Measurements from ENCODE around the gene VN1R4.
"Not testable (repeated sequence)": the region's sequence is repeated elsewhere in the genome, so short reads cannot be mapped to it uniquely, and the experiment has no call there.

VN1R4 gene, protein sequence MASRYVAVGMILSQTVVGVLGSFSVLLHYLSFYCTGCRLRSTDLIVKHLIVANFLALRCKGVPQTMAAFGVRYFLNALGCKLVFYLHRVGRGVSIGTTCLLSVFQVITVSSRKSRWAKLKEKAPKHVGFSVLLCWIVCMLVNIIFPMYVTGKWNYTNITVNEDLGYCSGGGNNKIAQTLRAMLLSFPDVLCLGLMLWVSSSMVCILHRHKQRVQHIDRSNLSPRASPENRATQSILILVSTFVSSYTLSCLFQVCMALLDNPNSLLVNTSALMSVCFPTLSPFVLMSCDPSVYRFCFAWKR

DNA sequence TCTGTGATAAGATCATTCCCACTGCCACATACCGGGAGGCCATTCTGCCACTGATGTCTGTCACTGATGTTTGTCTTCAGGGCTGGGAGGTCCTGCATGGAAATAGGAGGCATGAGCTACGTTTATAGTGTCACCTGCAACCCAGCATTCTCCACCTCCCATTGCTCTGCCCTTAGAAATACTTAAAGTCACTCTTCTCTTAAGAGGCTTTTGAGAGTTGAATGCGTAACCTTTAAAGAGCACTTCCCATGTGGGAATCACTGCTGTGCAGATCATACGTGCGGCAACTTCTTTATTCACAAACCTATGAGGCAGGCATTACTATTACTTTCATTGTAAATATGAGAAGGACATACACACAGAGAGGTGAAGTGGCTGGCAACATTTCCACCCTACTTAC is at the start of gene VN1R4:
VN1R4 (minus strand) TSS at position 101 of the 400 bp plus-strand sequence; CDS start at position 43, 58 bp downstream.
- H3K4me3 ChIP-seq (ENCODE audit: low read length), result not testable (repeated sequence)

DNA sequence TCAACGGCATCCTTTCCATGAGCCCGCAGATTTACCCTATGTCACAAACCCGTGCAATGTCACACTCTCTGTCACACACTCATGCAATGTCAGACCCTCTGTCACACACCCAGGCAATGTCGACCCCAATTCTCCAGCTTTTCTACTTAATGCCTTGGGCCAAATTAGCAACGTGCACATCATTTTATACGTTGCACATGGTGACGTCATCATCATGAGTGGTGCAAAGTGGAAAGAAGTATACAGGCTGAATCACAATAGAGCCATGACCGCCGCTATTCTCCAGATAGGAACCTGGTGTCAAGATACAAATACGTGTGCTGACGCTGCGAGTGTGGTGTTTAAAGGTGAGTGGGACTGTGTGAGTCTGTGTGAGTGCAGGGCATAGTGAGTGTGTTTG is 44.4 kb upstream of the VN1R4 start:
- no peak for TF ChIP-seq ZNF274 (IDR thresholded peaks at IDR 0.05; ENCODE audit: low read depth, low read length)
- H3K4me3 ChIP-seq (ENCODE audit: low read length), result no peak overlapping the region

DNA sequence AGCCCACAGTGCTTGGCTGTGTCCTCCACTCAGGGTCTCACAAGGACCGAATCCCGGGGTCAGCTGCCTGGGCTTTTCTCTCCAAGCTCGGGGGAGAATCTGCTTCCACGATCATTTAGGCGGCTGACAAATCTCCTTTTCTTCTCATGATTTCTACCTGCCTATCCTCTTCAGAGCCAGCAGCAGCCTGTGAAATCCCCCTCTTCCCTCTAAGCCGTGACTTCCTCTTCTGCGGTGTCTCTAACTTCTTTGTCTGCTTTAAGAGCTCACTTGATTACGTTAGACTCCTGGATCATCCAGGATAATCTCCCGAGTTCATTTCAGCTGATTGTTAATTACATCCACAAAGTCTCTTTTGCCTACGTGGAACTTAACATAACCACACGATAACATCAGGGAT is 43.5 kb upstream of the VN1R4 start:
- H3K4me3 ChIP-seq (ENCODE audit: low read length), result no peak overlapping the region
- no peak for TF ChIP-seq ZNF274 (IDR thresholded peaks at IDR 0.05; ENCODE audit: low read depth, low read length)

DNA sequence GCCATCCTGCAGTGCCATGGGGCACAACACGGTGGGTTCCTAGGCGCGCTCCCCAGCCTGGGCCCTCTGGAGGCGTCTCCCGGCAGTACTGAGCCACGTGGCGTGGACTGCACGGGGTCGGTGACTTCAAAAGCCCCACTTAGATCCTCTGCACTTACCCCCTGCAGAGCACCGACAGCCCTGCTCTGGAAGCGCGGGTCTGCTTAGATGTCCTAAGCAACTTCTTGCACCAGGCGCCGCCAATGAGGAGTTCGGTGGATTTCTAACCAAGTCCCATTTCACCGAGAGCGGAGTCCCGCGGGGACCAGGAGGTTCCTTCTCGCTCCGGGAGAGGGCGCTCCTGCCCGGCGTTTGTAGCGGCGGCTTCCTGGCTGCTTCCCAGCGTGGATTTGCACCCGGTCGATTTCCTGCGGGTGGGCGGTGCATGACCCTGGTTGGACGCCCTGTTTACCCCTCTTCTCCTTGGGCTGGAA is 40.9 kb upstream of the VN1R4 start:
- TF ChIP-seq ZNF274 (IDR thresholded peaks at IDR 0.05; ENCODE audit: low read depth, low read length), result no peak
- H3K4me3 ChIP-seq (ENCODE audit: low read length), result no peak overlapping the region

DNA sequence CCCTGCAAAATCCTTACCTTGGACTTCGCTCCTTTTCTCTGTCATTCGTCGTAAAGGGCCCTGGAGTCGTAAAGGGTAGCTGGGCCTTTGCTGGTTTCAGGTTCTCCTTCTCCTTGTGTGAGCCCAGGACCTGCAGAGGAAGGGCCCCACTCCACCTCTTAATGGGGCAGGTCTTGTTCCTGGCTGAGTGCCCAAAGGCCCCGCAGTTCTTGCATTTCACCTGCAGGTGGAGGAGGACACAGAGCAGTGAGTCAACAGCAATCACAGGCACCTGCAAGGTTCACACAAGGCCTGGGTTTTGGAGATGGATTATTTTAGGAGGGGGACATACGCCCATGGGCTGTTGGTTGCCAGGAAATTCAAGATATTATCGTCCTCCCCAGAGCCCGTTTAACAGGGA is 33.8 kb upstream of the VN1R4 start:
- not testable (repeated sequence) for H3K4me3 ChIP-seq (ENCODE audit: low read length)

DNA sequence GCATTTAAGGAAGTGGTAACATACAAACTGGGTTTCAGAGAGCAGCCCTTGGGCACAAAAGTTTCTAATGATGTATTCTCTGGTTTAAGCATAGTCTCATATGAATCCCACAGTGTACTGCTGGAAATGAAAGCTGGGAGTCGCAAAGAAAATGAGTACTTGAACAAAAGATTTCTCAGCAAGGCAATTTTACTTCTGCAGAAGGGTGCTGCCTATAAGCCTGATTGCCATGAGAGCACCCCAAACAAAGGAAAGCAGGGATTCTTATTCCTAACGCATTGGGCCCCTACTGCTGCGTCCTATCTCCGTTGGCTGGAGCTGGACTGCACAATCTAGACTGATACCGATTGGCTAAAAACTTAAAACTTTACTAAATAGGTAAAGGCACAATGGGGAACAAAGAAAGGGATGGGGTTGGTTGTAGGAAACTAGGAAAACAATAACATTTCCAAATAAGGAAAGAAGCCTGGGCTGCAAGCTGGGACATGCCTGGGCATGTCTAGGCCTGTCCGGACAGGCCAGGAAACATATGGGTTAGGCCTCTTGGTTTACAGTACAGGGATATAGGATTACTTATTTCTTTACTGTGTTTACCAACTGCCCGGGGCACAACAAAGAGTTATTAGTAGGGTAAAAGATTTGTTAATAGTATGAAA is 27.4 kb upstream of the VN1R4 start:
- H3K4me3 ChIP-seq (ENCODE audit: low read length), result no peak overlapping the region
- no peak for TF ChIP-seq ZNF274 (IDR thresholded peaks at IDR 0.05; ENCODE audit: low read depth, low read length)

DNA sequence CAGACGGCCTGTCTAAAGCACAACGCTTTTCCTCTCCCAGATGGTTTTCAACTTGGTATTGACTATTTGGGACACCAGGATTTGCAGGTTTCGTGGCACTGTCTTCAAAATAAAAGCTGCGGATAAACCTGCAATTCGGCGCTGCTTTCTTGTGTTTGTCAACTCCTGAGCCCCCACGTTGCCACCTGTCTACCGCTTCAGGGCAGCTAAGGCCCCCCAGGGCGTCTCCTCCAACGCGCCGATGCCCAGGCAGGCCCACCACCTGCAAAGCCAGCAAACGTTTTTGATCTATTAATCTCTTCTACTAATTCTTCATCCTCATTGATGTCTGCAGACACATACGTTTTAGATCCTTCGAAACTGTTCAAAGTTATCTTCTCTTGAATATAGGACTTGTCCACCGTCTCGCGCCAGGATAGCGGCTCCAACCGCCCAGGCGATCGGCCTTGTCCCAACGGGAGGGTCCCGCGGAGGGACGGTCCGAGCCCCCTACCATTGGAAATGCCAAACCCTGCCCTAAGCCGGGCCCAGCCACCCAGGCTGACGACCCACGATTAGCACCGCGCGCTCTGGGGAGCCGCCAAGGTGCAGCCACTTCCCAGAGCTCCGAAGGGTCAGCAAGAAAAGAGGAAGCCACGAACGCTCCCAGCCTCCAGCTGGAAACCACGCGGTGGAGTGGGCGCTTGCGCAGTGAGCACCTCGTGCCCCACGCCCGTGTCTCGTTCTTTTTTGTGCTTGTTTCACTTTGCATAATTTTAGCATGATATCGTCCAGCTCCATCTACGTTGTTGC is 23.4 kb upstream of the VN1R4 start:
- TF ChIP-seq ZNF274 (IDR thresholded peaks at IDR 0.05; ENCODE audit: low read depth, low read length), result no peak

DNA sequence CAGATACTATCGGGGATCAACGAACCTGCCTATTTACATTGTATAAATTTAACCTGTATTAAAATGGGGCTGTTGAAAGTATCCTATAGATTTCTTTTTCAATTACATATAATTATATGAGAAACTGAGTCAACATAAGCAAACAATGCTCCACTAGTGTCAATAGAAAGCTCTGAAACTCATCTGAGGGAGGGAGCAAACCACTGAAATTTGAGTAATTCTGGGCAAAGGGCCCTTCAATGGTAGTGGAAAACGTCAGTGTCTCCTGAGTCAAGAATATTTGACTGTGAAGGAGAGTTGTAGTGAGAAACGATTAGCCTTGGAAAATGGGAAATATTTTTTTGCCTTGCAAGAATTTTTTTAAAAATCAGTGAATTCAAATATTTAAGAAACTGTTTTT is 17.6 kb upstream of the VN1R4 start:
- TF ChIP-seq ZNF274 (IDR thresholded peaks at IDR 0.05; ENCODE audit: low read depth, low read length), result no peak
- H3K4me3 ChIP-seq (ENCODE audit: low read length), result no peak overlapping the region

More for the DNA sequence above, 23.4 kb upstream of the VN1R4 start:
- no peak overlapping the region for H3K4me3 ChIP-seq (ENCODE audit: low read length)

DNA sequence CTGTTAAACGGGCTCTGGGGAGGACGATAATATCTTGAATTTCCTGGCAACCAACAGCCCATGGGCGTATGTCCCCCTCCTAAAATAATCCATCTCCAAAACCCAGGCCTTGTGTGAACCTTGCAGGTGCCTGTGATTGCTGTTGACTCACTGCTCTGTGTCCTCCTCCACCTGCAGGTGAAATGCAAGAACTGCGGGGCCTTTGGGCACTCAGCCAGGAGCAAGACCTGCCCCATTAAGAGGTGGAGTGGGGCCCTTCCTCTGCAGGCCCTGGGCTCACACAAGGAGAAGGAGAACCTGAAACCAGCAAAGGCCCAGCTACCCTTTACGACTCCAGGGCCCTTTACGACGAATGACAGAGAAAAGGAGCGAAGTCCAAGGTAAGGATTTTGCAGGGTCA is 14.4 kb upstream of the VN1R4 start:
- not testable (repeated sequence) for H3K4me3 ChIP-seq (ENCODE audit: low read length)

DNA sequence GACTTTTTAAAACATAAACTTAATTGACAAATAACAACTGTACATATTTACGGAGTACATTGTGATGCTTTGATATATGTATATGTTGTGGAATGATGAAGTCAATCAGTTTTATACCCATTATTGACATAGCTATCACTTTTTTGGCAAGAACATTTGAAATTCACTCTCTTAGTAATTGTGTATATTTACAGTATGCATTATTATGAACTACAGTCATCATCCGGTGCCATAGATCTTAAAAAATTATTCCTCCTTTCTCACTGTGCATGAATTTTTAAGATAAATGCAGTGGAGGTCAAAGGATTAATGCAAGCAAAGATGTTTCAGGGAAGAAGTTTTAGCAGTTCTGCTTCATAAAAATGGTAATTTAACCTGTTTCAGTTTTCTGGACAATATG is 8.0 kb upstream of the VN1R4 start:
- TF ChIP-seq ZNF274 (IDR thresholded peaks at IDR 0.05; ENCODE audit: low read depth, low read length), result no peak
- H3K4me3 ChIP-seq (ENCODE audit: low read length), result no peak overlapping the region

DNA sequence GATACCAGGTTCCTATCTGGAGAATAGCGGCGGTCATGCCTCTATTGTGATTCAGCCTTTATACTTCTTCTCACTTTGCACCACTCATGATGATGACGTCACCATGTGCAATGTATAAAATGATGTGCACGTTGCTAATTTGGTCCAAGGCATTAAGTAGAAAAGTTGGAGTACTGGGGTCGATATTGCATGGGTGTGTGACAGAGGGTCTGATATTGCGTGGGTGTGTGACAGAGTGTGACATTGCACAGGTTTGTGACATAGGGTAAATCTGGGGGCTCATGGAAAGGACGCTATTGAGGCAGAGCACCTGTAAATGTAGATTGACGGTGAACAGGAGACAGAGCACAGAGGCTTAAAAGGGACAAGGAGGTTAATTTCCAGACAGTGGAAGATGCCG is 4.5 kb upstream of the VN1R4 start:
- H3K4me3 ChIP-seq (ENCODE audit: low read length), result no peak overlapping the region
- TF ChIP-seq ZNF274 (IDR thresholded peaks at IDR 0.05; ENCODE audit: low read depth, low read length), result no peak

DNA sequence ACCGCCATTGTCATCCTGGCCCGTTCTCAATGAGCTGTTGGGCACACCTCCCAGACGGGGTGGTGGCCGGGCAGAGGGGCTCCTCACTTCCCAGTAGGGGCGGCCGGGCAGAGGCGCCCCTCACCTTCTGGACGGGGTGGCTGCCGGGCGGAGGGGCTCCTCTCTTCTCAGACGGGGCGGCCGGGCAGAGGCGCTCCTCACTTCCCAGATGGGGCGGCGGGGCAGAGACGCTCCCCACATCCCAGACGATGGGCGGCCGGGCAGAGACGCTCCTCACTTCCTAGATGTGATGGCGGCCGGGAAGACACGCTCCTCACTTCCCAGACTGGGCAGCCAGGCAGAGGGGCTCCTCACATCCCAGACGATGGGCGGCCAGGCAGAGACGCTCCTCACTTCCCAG is 2.3 kb upstream of the VN1R4 start:
- not testable (repeated sequence) for H3K4me3 ChIP-seq (ENCODE audit: low read length)

DNA sequence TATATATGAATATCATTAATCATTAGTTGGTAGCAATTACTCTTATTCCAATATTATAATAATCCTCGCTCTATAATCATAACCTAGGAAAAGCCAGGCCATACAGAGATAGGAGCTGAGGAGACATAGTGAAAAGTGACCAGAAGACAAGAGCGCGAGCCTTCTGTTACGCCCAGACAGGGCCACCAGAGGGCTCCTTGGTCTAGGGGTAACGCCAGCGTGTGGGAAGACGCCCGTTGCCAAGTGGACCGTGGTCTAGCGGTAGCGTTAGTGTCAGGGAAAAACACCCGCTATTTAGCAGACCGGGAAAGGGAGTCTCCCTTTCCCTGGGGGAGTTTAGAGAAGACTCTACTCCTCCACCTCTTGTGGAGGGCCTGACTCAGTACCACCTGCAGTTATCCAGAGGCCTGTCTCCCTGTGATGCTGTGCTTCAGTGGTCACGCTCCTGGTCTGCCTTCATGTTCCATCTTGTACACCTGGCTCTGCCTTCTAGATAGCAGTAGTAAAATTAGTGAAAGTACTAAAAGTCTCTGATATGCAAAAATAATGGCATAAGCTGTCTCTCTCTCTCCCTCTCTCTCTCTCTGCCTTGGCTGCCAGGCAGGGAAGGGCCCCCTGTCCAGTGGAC is 9.7 kb downstream of the VN1R4 start, which contains the start of gene VN1R2:
VN1R2 (plus strand) TSS at position 578 of the 628 bp plus-strand sequence. CDS start 84 bp downstream, outside the sequence.
- not testable (repeated sequence) for H3K4me3 ChIP-seq (ENCODE audit: low read length)
